Liver (tissue), 3 donors: ENCODE measurements around the gene NEK2.

Experiments
- GABPA ChIP-seq, 2 donors: IDR thresholded peaks in 1 of 2; conservative IDR thresholded peaks in 1 of 2; 2 replicates each; pipeline ENCODE4 v1.6.1; 2016; ENCODE audit warnings: antibody characterized with exemption in 2 of 2, mild to moderate bottlenecking in 1 of 2, moderate library complexity in 1 of 2
- JUND ChIP-seq, 2 donors: IDR thresholded peaks; 2 replicates each; pipeline ENCODE4 v1.6.1; 2016; ENCODE audit warnings: antibody characterized with exemption in 2 of 2
- SP1 ChIP-seq: IDR thresholded peaks from 2 replicates; pipeline ENCODE4 v1.6.1; 2018; ENCODE audit warnings: antibody characterized with exemption, mild to moderate bottlenecking
- TAF1 ChIP-seq: conservative IDR thresholded peaks from 2 replicates; pipeline ENCODE4 v1.6.1; 2016; ENCODE audit warnings: antibody characterized with exemption, mild to moderate bottlenecking
- YY1 ChIP-seq: IDR thresholded peaks from 2 replicates; pipeline ENCODE4 v1.6.1; 2016; ENCODE audit warnings: antibody characterized with exemption, mild to moderate bottlenecking
- ZBTB33 ChIP-seq: IDR thresholded peaks from 2 replicates; pipeline ENCODE4 v1.6.1; 2016; ENCODE audit warnings: antibody characterized with exemption
- TF ChIP-seq, protein P1 (sequence below): fragments of 150-350 bp; IDR thresholded peaks from 2 replicates; pipeline ENCODE4 v1.5.1; 2017; ENCODE audit warnings: improper control_type of control experiment, low read depth, low read length; ENCODE audit not compliant: missing input control
- TF ChIP-seq, protein P2 (sequence below): IDR thresholded peaks from 2 replicates; pipeline ENCODE4 v1.6.1; 2016; ENCODE audit warnings: antibody characterized with exemption, mild to moderate bottlenecking
- TF ChIP-seq, protein P3 (sequence below): IDR thresholded peaks from 2 replicates; pipeline ENCODE4 v1.6.1; 2016; ENCODE audit warnings: antibody characterized with exemption
- TF ChIP-seq, protein P4 (sequence below): IDR thresholded peaks from 2 replicates; pipeline ENCODE4 v1.6.1; 2016; ENCODE audit warnings: antibody characterized with exemption
- donor health status: healthy.
- donor health status: healthy.

DNA sequence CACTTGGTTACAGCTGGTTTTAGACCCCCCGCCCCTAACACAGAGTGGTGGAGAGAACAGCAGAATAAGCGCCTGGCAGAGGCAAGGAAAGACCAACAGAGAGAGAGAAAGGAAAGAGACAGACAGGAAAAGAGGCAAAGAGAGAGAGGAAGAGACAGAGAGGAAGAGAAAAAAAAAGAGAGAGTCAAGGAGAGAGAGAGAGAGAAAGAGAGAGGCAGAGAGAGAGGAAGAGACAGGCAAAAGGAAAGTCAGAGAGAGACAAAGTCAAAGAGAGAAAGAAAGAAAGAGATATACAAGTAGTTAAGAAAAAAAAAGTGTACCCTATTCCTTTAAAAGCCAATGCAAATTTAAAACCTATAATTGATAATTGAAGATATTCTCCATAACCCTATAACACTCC, 13.0 kb upstream of the NEK2 start:
- TF ChIP-seq YY1 (no peak), JUND (IDR thresholded peaks at IDR 0.05) (no peak), ZBTB33 (no peak), SP1 (no peak), TAF1 (no peak), GABPA (IDR thresholded peaks at IDR 0.05 in 1 of 2, conservative IDR thresholded peaks at IDR 0.05 in 1 of 2) (no peak)
- TF ChIP-seq, protein P1, sequence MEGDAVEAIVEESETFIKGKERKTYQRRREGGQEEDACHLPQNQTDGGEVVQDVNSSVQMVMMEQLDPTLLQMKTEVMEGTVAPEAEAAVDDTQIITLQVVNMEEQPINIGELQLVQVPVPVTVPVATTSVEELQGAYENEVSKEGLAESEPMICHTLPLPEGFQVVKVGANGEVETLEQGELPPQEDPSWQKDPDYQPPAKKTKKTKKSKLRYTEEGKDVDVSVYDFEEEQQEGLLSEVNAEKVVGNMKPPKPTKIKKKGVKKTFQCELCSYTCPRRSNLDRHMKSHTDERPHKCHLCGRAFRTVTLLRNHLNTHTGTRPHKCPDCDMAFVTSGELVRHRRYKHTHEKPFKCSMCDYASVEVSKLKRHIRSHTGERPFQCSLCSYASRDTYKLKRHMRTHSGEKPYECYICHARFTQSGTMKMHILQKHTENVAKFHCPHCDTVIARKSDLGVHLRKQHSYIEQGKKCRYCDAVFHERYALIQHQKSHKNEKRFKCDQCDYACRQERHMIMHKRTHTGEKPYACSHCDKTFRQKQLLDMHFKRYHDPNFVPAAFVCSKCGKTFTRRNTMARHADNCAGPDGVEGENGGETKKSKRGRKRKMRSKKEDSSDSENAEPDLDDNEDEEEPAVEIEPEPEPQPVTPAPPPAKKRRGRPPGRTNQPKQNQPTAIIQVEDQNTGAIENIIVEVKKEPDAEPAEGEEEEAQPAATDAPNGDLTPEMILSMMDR, result no peak
- TF ChIP-seq, protein P2, sequence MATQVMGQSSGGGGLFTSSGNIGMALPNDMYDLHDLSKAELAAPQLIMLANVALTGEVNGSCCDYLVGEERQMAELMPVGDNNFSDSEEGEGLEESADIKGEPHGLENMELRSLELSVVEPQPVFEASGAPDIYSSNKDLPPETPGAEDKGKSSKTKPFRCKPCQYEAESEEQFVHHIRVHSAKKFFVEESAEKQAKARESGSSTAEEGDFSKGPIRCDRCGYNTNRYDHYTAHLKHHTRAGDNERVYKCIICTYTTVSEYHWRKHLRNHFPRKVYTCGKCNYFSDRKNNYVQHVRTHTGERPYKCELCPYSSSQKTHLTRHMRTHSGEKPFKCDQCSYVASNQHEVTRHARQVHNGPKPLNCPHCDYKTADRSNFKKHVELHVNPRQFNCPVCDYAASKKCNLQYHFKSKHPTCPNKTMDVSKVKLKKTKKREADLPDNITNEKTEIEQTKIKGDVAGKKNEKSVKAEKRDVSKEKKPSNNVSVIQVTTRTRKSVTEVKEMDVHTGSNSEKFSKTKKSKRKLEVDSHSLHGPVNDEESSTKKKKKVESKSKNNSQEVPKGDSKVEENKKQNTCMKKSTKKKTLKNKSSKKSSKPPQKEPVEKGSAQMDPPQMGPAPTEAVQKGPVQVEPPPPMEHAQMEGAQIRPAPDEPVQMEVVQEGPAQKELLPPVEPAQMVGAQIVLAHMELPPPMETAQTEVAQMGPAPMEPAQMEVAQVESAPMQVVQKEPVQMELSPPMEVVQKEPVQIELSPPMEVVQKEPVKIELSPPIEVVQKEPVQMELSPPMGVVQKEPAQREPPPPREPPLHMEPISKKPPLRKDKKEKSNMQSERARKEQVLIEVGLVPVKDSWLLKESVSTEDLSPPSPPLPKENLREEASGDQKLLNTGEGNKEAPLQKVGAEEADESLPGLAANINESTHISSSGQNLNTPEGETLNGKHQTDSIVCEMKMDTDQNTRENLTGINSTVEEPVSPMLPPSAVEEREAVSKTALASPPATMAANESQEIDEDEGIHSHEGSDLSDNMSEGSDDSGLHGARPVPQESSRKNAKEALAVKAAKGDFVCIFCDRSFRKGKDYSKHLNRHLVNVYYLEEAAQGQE, result no peak
- TF ChIP-seq, protein P3, sequence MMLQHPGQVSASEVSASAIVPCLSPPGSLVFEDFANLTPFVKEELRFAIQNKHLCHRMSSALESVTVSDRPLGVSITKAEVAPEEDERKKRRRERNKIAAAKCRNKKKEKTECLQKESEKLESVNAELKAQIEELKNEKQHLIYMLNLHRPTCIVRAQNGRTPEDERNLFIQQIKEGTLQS, result no peak
- TF ChIP-seq, protein P4, sequence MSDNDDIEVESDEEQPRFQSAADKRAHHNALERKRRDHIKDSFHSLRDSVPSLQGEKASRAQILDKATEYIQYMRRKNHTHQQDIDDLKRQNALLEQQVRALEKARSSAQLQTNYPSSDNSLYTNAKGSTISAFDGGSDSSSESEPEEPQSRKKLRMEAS, result no peak
